Ammon's horn (tissue), 1 donor: ENCODE data around the gene SOS1.
A peak's percentile ranks its signal among the peaks of the same experiment; 100 is the strongest.
"Not testable (repeated sequence)": the region's sequence is repeated elsewhere in the genome, so short reads cannot be mapped to it uniquely, and the experiment has no call there.

Experiments
- DNase-seq: peaks from one replicate; pipeline ENCODE4 v3.0.0-alpha.2; 2016; ENCODE audit warnings: low spot score

Gene SOS1

DNA sequence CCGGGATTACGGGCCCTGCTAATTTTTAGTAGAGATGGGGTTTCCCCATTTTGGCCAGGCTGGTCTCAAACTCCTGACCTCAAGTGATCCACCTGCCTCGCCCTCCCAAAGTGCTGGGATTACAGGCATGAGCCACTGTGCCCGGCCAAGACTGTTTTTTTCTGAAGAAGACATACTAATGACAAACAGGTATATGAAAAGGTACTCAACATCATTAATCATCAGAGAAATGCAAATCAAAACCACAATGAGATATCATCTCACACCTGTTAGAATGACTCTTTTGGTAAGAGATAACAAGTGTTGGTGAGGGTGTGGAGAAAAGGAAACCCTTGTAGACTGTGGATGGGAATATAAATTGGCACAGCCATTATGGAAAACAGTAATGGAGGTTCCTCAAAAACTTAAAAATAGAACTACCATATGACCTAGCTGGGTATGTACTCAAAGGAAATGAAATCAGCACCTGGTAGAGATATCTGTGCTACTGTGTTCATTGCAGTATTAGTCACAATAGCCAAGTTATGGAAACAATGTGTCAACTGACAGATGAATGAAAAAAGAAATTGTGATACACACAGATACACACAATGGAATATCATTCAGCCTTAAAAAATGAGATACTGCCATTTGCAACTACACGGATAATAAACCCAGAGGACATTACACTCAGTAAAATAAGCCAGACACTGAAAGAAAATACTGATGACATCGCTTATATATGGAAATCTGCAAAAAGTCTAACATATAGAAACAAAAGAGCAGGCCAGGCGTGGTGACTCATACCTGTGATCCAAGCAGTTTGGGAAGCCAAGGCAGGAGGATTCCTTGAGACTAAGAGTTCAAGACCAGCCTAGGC lies 20.8 kb downstream of the SOS1 start:
- no peak for DNase-seq

DNA sequence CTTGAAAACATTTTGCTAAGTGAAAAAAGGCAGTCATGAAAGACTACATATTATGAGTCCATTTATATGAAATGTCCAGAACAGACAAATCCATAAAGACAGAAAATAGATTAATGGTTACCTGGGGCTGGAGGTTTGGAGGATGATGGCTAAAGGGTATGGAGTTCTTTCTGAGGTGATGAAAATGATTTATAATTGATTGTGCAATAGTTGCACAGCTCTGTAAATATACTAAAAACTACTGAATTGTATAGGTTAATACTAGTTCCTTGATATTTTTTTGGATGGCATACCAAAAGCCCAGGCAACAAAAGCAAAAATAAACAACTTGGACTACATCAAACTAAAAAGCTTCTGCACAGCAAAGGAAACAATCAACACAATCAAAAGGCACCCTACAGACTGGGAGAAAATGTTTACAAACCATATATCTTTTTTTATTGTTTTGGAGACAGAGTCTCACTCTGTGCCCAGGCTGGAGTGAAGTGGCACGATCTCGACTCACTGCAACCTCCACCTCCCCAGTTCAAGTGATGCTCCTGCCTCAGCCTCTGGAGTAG lies 21.5 kb downstream of the SOS1 start:
- DNase-seq, result no peak

DNA sequence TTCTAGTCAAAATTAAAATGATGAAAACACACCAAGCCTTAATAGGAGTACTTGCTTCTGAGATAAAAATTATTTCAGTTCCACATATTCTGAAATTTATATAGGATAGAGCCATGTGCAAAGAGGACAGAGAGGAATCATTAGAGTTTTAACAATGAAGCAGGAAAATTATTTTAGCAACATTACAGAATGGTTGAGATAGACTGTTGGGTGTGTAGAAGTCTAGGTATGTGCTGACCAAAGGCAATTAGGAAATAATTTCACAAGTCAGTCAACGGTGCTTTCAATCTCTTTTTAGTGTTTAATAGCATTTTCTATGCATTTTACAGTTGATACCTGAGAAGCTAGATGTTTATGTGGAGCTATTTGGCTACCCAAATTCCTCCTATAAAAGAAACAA lies 25.2 kb downstream of the SOS1 start:
- DNase-seq, result no peak

DNA sequence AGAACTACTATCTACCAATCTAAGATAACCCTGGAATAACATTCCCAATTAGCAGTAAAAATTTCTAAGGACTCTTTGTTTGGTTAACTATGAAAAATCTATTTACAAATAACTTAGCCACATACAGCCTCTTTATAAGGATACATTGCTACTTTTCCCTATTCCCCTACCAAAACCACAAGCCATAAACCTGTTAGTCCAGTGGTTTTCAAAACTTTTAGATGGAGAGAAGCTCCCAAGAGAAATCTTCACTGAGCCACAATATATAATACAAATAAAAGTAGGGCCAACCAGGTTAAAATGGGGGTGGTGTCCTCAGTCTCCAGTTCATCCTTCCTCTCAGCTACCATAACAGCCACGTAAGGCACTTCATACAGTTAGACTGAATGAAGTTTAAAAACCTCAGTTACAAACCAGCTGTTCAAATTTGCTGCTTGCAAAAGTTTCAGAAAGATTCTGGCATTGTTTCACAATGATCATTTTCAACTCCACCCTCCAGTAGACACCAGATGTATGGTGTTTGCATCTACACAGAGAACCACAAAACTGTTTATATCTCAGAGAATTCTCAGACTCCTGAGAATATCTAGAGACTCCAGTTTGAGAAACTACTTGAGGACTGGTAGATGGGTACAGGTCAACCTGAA lies 26.0 kb downstream of the SOS1 start:
- DNase-seq, result no peak

DNA sequence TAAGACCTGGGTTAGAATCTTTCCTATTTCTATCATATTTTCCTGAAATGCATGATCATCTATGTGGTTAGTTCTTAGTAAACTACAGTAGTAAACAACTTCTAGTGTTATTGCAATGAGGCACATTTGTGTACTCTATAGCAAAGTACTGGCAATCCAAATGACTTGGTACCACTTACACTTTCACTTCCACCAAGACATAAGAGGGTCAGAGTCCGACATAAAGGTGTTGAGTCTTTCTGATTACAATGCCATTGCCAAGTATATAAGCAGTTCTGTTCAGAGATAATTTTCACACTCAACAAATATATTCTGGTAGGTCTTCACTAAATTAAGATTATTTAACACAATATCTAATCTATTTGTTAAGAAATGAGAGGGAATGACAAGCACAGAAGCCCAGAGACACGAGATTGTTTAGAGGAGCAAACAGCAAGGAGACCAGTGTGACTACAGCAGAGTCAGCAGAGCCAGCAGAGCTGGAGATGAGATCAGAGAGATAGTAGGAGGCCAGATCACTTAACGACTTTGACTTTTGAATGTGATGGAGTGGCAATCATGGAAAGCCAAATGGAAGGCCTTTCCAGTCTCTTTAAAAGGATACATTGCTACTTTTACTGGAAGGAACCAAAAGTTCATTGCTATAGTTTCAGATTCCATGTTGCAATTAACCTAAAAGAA lies 27.5 kb downstream of the SOS1 start:
- no peak for DNase-seq

DNA sequence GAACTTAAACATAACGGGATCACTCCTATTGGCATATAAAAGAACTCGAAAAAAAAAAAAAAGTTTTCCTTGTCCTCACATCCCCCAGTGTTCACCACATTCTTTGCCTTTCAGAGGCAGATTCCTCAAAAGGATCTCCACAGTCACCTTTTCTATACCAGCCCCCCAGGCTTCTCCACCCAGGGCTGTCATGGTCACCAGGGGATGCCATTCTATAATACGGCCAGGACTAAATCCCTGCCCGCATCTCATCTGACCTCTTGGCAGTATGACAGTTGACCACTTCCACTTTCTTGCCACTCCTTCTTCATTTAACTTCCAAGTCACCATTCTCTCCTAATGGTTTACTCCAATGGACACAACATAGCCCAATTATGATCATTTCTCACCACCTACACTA lies 29.3 kb downstream of the SOS1 start:
- DNase-seq, result peak; percentile 17

DNA sequence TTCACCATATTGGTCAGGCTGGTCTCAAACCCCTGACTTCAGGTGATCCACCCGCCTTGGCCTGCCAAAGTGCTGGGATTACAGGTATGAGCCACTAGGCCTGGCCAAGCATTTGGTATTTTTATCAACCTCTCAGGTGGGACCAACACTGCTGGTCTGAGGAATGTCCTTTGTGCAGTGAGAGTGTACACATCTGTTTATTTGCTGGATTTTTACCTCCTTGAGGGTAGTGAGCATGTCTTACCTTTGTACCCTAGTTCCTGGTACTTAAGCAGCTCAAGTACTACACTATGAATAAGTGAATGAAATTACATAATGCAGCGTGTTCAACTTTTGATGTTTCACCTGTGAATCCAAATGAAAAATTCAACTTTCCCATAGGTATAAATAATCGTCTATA lies 29.8 kb downstream of the SOS1 start:
- no peak for DNase-seq

DNA sequence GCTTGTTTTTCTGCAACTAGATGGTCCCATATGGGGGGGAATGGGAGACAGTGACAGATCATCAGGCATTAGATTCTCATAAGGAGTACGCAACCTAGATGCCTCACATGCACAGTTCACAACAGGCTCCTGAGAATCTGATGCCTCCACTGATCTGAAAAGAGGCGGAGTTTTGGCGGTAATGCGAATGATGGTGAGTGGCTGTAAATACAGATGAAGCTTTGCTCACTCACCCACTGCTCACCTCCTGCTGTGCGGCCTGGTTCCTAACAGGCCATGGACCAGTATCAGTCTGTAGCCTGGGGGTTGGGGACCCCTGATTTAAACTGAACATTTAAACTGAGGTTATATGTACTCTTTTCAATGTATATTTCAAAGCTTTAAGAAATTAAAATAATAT lies 40.7 kb downstream of the SOS1 start:
- DNase-seq, result no peak

DNA sequence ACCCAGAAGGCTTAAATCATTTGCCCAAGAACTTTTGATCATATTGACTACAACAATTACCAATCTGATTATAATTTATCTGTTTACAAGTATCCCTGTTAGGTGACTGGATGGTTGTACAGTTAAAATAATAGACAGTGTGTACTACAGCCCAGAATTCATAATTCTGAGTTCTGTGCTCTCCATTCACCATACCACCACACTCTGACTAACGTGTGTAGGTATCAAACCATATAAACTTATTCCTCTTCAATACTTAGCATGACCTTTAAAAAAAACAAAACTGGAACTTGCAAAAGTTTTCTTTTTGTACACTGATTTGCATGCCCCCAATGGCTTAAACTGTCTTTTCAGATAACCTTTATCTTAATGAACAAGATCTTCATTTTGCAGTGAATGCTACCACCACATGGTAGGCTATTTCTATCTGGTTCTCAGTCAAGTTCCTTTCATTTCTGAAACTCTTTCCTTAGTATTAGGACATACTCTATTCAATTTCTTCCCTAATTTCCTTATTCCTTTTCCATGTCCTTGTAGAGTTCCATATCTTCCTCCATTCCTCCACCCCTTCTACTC lies 50.9 kb downstream of the SOS1 start:
- DNase-seq, result no peak

DNA sequence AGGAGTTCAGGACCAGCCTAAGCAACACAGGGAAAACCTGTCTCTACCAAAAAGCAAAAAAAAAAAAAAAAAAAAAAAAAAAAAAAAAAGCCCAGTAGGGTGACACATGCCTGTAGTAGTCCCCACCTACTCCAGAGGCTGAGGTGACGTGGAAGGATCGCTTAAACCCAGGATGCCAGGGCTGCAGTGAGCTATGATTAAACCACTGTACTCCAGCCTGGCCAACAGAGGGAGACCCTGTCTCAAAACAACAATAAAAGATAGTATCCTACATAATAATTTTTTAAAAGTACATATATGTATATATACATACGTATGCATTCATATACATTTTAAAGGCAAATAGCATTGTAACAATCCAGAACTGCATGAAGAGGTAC lies 51.7 kb downstream of the SOS1 start:
- no peak for DNase-seq

DNA sequence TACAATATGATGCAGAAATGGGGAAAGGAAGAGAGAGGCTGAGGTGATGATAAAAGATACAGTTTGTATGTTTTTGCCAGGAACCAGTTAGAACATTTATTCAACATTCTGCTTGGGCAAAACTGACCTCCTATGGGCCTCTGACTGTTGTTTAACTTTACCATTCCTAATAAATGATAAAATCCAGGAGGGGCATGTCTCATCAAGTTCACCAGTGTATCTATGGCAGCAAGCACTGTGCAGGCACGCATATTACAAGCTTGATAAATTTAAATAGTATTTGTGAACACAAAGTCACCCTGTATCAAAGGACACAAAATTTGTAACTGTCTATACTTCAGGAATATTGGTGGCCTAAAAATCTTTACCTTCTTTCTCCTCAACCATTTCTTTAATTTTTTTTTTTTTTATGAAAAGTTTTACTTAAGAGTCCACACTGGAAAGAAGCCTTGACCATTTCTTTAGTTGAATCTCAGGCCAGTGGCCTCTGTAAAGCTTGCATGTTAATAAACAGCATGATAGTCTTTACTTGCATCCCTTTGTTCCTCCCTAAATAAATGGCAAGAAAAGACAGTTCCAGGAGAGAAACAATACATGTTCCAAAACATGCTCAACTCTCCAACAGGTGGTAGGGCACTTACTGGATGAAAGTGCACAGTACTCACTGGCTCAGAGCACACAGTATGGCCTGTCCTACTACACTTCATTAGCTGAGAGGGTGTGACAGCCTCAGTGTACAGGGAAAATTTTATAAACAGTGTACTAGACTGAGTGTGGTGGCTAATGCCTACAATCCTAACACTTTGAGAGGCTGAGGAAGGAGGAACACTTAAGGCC lies 52.3 kb downstream of the SOS1 start:
- no peak for DNase-seq

DNA sequence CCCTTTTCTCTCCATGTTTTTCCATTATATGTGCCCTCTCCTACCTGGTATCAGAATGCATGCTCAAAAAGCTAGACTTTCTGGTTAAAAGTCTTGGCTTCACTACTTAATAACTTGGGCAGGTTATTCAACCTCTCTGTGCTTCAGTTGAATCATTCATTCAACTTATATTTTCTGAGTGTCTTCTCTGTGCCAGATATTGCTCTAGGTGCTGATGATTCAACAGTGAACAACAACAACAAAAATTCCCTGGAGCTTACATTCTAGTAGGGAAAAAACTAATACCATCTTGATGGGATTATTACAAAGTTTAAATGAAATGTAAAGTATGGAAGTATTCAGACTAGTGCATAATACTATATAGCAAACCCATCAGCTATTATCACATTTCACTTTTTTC lies 55.2 kb downstream of the SOS1 start:
- no peak for DNase-seq

DNA sequence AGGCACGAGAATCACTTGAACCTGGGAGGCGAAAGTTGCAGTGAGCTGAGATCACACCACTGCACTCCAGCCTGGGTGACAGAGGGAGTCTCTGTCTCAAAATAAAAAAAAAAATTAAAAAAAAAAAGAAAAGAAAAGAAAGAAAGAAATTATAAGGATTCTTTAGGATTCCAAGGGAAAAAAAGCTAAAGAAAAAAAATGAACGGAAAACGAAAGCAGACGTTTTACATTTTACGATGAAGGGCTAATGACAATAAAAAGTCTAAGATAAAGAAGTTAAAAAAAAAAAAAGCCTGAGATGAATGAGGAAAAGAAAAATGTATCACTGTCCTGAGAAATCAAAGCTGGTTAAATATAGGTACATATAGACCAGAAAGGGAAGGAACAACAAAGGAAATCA lies 58.5 kb downstream of the SOS1 start:
- no peak for DNase-seq

DNA sequence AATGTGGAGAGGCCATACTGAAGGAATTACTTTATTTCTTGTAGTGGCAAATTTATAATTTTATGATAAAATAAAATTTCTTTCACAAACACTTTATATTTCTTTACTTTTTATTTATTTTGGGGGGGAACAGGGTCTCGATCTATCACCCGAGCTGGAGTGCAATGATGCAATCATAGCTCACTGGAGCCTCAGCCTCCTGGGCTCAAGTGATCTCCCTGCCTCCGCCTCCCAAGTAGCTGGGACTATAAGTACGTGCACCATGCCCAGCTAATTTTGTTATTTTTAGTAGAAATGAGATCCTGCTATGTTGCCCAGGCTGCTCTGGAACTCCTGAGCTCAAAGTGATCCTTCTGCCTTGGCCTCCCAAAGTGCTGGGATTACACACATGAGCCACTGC lies 59.6 kb downstream of the SOS1 start:
- DNase-seq, result no peak

DNA sequence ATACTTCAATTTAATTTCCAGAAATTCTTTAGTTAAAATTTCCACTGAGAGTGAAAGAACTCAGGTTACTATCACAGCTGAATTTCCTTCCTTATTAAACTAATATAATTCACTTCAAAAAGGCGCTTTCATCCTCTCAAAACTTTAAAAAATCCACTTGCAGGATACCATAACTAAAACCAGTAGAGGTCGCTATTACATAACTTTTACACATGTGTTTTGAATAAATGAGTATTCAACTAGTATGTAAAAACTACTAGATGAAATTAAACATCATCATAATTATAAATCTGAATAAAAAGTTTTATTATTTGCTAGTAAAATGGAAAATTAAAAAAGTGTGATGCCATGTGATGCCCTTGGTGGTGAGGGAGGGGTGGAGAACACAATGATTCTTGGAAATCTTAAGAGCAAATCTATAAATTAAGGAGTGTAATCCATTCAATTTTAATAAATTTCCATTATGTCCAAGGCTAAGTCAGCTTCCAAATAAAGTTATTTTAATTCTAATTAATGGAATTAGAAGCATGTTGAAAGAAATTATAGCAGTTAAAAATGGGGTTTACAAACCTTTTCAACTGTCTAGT lies 61.4 kb downstream of the SOS1 start:
- DNase-seq, result peak; percentile 11

DNA sequence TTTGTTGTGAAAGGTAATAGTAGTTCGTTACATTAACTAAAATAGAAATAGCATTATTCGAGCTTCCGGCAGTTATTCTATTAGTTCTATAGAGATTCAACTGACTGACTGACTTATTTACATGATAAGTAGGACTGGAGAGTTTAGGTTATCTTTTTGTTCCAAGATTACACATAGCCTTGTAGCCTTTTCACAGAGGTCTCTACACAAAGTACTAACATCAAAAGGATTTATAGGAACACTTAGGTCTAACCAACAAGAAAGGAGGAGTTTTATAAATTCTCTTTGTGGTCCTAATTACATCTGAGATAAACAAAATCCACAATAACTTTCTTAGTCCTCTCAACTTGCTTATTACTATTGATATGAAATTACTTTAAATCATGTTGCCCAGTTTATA lies 62.8 kb downstream of the SOS1 start:
- no peak for DNase-seq

DNA sequence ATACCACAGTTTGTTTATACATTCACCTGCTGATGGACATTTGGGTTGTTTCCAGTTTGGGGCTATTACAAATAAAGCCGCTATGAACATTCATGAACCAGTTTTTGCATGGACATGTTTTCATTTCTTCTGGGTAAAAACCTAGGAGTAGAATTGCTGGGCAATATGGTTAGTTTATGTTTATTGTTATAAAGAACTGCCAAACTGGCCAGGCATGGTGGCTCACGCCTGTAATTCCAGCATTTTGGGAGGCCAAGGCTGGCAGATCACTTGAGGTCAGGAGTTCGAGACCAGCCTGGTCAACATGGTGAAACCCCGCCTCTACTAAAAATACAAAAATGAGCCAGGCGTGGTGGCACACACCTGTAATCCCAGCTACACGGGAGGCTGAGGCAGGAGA lies 68.2 kb downstream of the SOS1 start:
- not testable (repeated sequence) for DNase-seq

DNA sequence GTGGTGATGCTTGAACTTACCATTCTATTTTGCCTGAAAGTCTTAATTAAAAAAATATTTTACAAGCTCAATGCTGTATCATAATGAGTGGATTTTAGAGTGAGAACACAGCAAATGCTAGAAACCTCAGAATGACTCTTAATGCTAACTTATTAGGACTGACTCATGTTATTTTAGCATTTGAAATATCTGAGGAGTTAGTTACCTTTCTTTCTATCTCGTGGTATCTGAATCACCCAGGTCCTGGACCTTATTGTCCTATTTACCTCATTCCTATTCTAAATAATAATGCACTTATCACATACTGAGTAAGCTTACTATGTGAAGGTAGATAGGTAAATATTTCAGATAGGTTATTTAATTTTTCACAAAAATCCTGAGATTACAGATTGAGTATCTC lies 70.7 kb downstream of the SOS1 start:
- no peak for DNase-seq

DNA sequence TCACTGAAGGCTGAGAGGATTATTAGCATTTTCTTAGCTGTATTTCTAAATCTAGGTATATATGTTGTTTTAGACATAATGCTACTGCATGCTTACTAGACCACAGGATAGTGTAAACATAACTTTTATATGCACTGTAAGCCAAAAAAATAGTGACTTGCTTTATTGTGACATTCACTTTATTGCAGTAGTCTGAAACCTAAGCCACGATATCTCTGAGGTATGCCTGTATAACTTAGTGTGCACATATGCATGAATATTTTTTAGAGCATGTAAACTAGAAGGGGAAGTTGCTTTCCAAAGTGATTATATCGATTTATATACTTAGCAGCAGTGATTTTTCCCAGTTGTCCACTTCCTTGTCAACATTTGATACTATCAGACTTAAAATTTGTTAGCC lies 81.8 kb downstream of the SOS1 start:
- no peak for DNase-seq

DNA sequence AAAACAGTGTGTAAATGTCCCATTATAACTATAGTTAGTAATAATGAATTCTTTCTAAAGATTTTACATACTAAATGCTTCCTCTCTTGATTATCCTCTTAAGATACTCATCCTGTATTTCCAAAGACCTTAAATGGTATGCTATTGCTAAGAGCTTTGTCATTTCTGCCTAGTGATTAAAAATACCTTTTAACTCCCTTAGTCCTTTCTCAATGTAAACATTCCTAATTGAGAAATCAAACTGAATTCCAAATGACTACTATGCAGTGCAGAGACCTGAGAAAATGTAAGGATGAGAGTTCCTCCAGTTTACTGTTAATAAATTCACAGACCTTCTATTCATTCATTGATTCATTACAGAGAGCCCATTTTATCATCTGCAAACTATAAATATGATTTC lies 86.9 kb downstream of the SOS1 start:
- DNase-seq, result no peak

DNA sequence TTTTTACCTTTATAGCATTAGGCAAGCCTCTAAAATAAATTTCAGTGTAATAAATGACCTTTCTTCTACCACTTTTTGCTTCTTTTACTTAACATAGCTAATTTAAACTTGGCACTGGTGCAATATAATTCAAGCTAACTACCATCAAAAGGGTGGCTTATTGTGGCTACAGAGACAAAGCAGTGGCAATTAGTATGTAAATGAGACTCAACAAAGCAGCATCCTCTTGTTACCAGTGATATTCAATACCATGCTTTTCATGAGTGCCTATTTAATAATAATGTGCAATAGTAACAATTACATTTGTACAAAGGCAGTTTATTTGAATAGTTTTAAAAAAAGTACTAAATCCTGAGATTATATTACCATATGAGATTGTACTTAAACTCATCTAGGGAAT lies 93.4 kb downstream of the SOS1 start:
- no peak for DNase-seq
